ENCODE results near the gene PRKAR2B.
A peak's percentile ranks its signal among the peaks of the same experiment; 100 is the strongest.
"Not testable (repeated sequence)": the region's sequence is repeated elsewhere in the genome, so short reads cannot be mapped to it uniquely, and the experiment has no call there.

PRKAR2B gene

DNA sequence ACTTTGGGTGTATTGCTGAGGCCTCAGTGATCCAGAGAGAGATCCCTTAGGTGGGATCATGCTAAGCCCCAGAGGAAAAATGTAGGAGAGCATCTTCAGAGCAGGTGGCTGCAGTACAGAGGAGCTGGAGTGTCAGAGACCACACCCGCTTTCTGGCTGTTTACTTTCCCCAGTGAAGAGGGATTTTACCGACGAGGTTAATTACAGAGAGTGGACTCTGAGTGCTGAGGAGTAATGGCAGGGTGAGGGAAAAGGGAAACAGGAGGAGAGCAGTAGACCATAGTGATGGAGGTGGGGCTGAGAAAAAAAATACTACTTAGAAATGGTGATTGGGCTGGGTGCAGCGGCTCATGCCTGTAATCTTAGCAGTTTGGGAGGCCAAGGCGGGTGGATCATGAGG is 81.0 kb downstream of the PRKAR2B start:
- H3K4me3 ChIP-seq (replicated peaks; ENCODE audit: low read depth, low read length): no peak overlapping the region
- no peak for TF ChIP-seq CTCF (IDR thresholded peaks at IDR 0.05; ENCODE audit: low read depth, low read length, missing control alignments)
- DNase-seq (ENCODE audit: extremely low read depth, low read depth): no peak

DNA sequence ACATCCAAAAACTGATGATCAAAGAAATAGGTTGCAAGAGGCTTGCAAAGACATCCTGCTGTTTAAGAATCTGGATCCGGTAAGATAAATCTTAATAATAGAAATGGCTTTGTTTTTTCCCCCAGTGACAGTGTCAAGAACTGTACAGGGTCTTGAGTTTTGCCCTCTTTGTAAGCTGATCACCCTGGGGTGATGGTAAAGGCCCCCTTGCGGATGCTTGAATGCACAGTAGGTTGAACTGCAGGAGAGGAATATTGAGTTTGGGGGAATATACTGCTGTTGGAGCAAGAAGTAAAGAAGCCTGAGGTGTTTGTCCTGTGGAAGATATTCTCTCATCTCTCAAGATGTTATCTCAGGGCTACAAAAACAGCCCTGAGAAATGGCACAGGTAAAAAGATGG is 83.7 kb downstream of the PRKAR2B start:
- no peak for DNase-seq (ENCODE audit: extremely low read depth, low read depth)
- no peak overlapping the region for H3K4me3 ChIP-seq (replicated peaks; ENCODE audit: low read depth, low read length)
- TF ChIP-seq CTCF (IDR thresholded peaks at IDR 0.05; ENCODE audit: low read depth, low read length, missing control alignments): no peak

- DNase-seq (ENCODE audit: extremely low read depth, low read depth): no peak
- H3K4me3 ChIP-seq (replicated peaks; ENCODE audit: low read depth, low read length): no peak overlapping the region
- no peak for TF ChIP-seq CTCF (IDR thresholded peaks at IDR 0.05; ENCODE audit: low read depth, low read length, missing control alignments)
Observed at GRCh38 chr7:107128748-107129147, 84.2 kb downstream of the PRKAR2B start.

DNA sequence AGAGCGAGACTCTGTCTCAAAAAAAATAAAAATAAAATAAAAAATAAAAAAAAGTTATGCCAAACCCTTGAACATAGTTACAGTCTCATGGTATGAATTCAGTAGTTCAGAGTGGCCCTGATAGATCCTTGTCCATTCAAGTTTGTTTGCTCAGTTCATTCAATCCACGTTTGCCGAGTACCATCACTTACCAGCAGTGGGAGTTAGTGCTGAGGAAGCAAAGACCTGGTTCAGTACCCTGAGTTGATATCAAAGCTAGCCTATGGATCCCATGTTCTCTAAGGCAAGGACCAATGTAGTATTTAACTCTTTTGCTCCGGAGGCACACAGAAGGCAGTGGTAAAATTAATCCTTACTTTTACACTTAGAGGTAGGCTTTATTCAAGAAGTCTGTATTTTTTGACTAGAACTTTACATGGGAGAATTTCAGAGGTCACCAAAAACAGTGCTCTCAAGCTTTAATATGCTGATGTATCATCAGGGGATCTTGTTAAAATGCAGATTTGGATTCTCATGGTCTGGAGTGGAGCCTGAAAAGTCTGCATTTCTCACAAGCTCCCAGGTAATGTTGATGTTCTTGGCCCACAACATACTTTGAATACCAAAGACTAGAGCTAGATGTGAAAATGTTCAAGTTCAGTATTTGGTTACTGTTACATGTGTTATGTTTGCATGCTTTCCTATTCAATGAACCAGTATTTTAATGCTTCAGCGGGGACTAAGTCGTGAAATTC is 86.1 kb downstream of the PRKAR2B start:
- peak; percentile 22 for TF ChIP-seq CTCF (IDR thresholded peaks at IDR 0.05; ENCODE audit: low read depth, low read length, missing control alignments)
- no peak for DNase-seq (ENCODE audit: extremely low read depth, low read depth)
- no peak overlapping the region for H3K4me3 ChIP-seq (replicated peaks; ENCODE audit: low read depth, low read length)

GRCh38 chr7:107133396-107133795 is 88.9 kb downstream of the PRKAR2B start:
- no peak for TF ChIP-seq CTCF (IDR thresholded peaks at IDR 0.05; ENCODE audit: low read depth, low read length, missing control alignments)
- DNase-seq (ENCODE audit: extremely low read depth, low read depth): no peak
- H3K4me3 ChIP-seq (replicated peaks; ENCODE audit: low read depth, low read length): no peak overlapping the region

- no peak overlapping the region for H3K4me3 ChIP-seq (replicated peaks; ENCODE audit: low read depth, low read length)
- DNase-seq (ENCODE audit: extremely low read depth, low read depth): no peak
- TF ChIP-seq CTCF (IDR thresholded peaks at IDR 0.05; ENCODE audit: low read depth, low read length, missing control alignments): no peak
Observed at GRCh38 chr7:107138696-107139420, 94.4 kb downstream of the PRKAR2B start.

GRCh38 chr7:107143875-107144274 is 99.4 kb downstream of the PRKAR2B start:
- H3K4me3 ChIP-seq (replicated peaks; ENCODE audit: low read depth, low read length); DNase-seq (ENCODE audit: extremely low read depth, low read depth): not testable (repeated sequence)
